ENCODE measurements around the gene PVALB.

The PVALB gene

GRCh38 chr22:36762687-36763260, 54.1 kb downstream of the PVALB start:
- no peaks in the 10 kb centered on the region for H3K4me1 ChIP-seq (ENCODE audit: control insufficient read depth, insufficient read depth, low read length)
- POLR2A ChIA-PET = interaction anchor here (1.5 kb wide), 1 partner anchor 13 kb away, joined by 3 read pairs; the partner anchor contains the start of gene IFT27
- TF ChIP-seq ZSCAN5A (tag by site-specific recombination; IDR thresholded peaks at IDR 0.05) (no peak), GLI2 (tag by site-specific recombination; IDR thresholded peaks at IDR 0.05; ENCODE audit: borderline replicate concordance, low read depth) (no peak), PATZ1 (tag by site-specific recombination; IDR thresholded peaks at IDR 0.05) (no peak), ZNF174 (tag by site-specific recombination; IDR thresholded peaks at IDR 0.05) (no peak), ZNF664 (tag by site-specific recombination; IDR thresholded peaks at IDR 0.05) (no peak), ZFP69B (tag by site-specific recombination; IDR thresholded peaks at IDR 0.05) (no peak), ZNF677 (tag by site-specific recombination; IDR thresholded peaks at IDR 0.05) (no peak), SCRT1 (tag by site-specific recombination; IDR thresholded peaks at IDR 0.05; ENCODE audit: borderline replicate concordance) (no peak), ZNF292 (tag by site-specific recombination; IDR thresholded peaks at IDR 0.05; ENCODE audit: borderline replicate concordance, low read depth) (no peak), ZNF654 (tag by site-specific recombination; IDR thresholded peaks at IDR 0.05; ENCODE audit: low read depth) (no peak), ZNF10 (tag by site-specific recombination; IDR thresholded peaks at IDR 0.05) (no peak), ZNF449 (tag by site-specific recombination; IDR thresholded peaks at IDR 0.05) (no peak), ZNF302 (tag by site-specific recombination; IDR thresholded peaks at IDR 0.05; ENCODE audit: low read depth) (no peak), ZBTB10 (tag by site-specific recombination; IDR thresholded peaks at IDR 0.05) (no peak)

GRCh38 chr22:36761553-36762240, 55.1 kb downstream of the PVALB start:
- H3K36me3 ChIP-seq (ENCODE audit: control insufficient read depth in 2 of 2, insufficient read depth in 1 of 2, low read length in 2 of 2) = peaks cover under 1 to 69% of the 10 kb centered on the region in 2 experiments; a peak in 1 of 3 replicates
- ChIA-PET POLR2A (no interaction called here), CTCF (interaction anchor here (0.5 to 2.1 kb wide), 5 partner anchors 9 to 284 kb away, joined by 3 to 11 read pairs (median 3); no protein-coding TSS in a partner anchor)
- H3K4me1 ChIP-seq (ENCODE audit: control insufficient read depth, insufficient read depth, low read length) = no peaks in the 10 kb centered on the region
- no peak overlapping the region for H3K27ac ChIP-seq (ENCODE audit: extremely low read depth, low read depth, low read length)
- TF ChIP-seq ZBTB20 (tag by site-specific recombination; IDR thresholded peaks at IDR 0.05) (no peak), ZNF324 (tag by site-specific recombination; IDR thresholded peaks at IDR 0.05) (no peak), ZSCAN4 (tag by site-specific recombination; IDR thresholded peaks at IDR 0.05) (no peak), ZNF580 (tag by site-specific recombination; IDR thresholded peaks at IDR 0.05) (no peak), CTCF (tag by site-specific recombination; IDR thresholded peaks at IDR 0.05) (no peak), ZXDB (tag by site-specific recombination; IDR thresholded peaks at IDR 0.05) (no peak)
- H3K9me3 ChIP-seq (ENCODE audit: control insufficient read depth, insufficient read depth, low read depth, low read length) = no peaks in the 10 kb centered on the region
- no peak overlapping the region for H3K4me3 ChIP-seq (ENCODE audit: low read depth, low read length)

More at GRCh38 chr22:36762687-36763260, 54.1 kb downstream of the PVALB start:
- Histone ChIP-seq H3K27ac (ENCODE audit: extremely low read depth, low read depth, low read length) (no peak overlapping the region), H3K36me3 (ENCODE audit: control insufficient read depth in 2 of 2, insufficient read depth in 1 of 2, low read length in 2 of 2) (peaks cover 3 to 79% of the 10 kb centered on the region in 2 experiments; a peak in 1 of 3 replicates), H3K9me3 (ENCODE audit: control insufficient read depth, insufficient read depth, low read depth, low read length) (no peaks in the 10 kb centered on the region), H3K4me3 (ENCODE audit: low read depth, low read length) (no peak overlapping the region)
- CTCF ChIA-PET = interaction anchor here (0.6 to 2.1 kb wide), 2 partner anchors 94 to 430 kb away, joined by 3 to 11 read pairs; no protein-coding TSS in a partner anchor

All from HEK293 (cell line).